ENCODE results near the gene IL13.
"Not testable (repeated sequence)": the region's sequence is repeated elsewhere in the genome, so short reads cannot be mapped to it uniquely, and the experiment has no call there.

IL13 gene

GRCh38 chr5:132657676-132658380 is at the start of gene IL13:
TSS of gene IL13 (plus strand) at chr5:132658173. CDS start at chr5:132658187, 14 bp downstream.
- DNase-seq (ENCODE audit: low spot score): no peak

DNA sequence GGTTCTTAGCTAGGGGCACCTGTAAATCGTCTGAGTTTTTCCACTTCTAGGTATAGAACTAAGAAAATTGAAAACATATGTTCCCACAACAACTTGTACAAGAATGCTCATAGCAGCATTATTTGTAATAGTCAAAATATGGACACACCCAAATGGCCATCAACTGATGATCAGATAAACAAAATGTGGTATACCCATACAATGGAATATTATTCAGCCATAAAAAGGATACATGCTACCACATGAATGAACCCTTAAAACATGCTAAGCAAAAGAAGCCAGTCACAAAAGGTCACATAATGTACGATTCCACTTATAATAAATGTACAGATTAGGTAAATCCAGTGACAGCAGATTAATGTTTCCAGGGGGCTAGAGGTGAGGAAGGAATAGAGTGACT is 46.0 kb upstream of the IL13 start:
- no peak for DNase-seq (ENCODE audit: low spot score)

DNA sequence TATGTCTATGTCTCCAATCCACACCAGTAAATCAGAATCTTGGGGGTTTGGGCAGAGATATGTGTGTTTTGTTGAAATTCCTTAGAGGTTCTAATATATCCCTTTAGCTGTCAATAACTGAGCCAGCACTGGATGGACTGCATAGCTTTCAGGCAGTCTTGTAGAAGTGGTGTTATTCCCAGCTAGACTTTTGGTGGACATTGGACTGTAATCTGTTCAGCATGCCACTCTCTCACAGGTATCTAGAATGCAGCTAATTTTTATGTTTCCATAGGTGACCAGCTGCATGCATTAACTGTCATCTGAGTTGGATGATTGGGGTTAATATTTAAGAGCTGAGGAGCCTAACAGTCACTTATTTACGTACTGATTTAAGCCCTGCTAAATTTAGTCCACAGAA is 45.1 kb upstream of the IL13 start:
- DNase-seq (ENCODE audit: low spot score): no peak

- no peak for DNase-seq (ENCODE audit: low spot score)
Observed at GRCh38 chr5:132621699-132622098, 36.3 kb upstream of the IL13 start.

- no peak for DNase-seq (ENCODE audit: low spot score)
Observed at GRCh38 chr5:132622608-132623007, 35.4 kb upstream of the IL13 start.

GRCh38 chr5:132627470-132627869 is 30.5 kb upstream of the IL13 start:
- no peak for DNase-seq (ENCODE audit: low spot score)

DNA sequence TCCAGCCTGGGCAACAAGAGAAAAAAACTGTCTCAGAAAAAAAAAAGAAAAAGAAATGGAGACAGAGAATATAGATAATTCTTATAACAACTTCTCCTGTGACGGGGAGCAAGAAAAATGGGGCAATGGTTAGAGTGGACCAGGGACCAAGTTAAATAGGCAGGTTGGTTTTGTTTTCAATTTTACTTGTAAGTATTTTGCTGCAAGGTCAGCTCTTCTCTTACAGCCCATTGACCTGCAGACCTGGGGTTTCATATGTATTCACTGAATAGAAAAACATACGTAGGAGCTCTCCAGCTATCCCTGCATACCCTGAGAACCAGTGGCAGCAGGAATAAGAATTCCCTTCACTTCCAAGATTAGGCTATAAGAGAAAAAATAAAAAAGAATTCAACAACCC is 29.2 kb upstream of the IL13 start:
- DNase-seq (ENCODE audit: low spot score): no peak

DNA sequence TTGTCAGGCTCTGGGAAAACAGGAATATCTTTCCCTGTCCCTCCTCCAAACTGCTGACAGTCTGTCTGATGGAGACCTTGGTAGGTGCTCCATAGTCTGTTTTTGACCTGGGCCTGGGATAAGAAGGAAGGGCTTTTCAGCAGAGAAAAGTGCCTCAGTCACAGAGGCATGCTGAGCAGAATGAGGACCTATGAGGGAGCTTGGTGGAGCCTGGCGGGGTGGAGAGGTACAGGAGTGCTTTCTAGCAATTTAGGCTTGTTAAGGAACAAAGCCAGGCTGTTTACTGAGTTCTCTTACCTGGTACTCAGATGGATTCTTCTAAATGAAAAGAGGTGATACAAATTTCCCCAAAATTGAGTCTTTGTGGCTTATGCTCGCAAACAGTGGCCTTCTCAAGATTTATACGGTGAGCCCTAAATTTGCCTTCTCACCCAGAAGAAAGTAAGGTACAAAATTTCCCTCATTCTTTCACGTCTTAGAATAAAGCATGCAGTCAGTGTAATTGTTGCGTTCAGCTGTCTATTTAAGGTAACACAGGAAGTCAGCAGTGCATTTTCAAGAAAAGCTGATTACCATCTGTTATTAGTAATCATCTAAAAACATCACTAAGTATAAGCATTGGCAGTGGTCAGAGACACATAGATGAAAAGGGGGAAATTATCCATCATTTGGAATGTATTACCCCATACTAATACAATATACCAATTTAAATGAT is 28.6 kb upstream of the IL13 start:
- no peak for DNase-seq (ENCODE audit: low spot score)

DNA sequence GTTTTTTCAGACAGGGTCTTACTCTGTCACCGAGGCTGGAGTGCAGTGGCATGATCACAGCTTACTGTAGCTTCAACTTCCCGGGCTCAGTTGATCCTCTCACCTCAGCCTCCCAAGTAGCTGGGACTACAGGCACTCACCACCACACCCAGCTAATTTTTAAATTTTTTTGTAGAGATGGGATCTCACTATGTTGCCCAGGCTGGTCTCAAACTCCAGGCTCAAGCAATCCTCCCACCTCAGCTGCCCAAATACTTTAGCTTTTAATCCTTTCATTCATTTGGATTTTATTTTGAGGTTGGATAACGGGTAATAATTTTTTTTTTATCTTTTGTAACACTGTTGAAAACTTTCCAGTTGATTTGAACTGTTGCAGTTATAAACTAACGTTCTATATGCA is 24.4 kb upstream of the IL13 start:
- DNase-seq (ENCODE audit: low spot score): not testable (repeated sequence)

GRCh38 chr5:132635873-132636272 is 22.1 kb upstream of the IL13 start:
- DNase-seq (ENCODE audit: low spot score): no peak

DNA sequence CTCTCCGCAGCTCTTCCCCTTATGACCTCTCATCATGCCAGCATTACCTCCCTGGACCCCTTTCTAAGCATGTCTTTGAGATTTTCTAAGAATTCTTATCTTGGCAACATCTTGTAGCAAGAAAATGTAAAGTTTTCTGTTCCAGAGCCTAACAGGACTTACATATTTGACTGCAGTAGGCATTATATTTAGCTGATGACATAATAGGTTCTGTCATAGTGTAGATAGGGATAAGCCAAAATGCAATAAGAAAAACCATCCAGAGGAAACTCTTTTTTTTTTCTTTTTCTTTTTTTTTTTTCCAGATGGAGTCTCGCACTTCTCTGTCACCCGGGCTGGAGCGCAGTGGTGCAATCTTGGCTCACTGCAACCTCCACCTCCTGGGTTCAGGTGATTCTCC is 20.7 kb upstream of the IL13 start:
- DNase-seq (ENCODE audit: low spot score): no peak

- no peak for DNase-seq (ENCODE audit: low spot score)
Observed at GRCh38 chr5:132639706-132640130, 18.3 kb upstream of the IL13 start.

GRCh38 chr5:132640613-132641012 is 17.4 kb upstream of the IL13 start:
- DNase-seq (ENCODE audit: low spot score): no peak

- DNase-seq (ENCODE audit: low spot score): no peak
Observed at GRCh38 chr5:132641241-132641723, 16.7 kb upstream of the IL13 start.

- no peak for DNase-seq (ENCODE audit: low spot score)
Observed at GRCh38 chr5:132641841-132642240, 16.1 kb upstream of the IL13 start.

DNA sequence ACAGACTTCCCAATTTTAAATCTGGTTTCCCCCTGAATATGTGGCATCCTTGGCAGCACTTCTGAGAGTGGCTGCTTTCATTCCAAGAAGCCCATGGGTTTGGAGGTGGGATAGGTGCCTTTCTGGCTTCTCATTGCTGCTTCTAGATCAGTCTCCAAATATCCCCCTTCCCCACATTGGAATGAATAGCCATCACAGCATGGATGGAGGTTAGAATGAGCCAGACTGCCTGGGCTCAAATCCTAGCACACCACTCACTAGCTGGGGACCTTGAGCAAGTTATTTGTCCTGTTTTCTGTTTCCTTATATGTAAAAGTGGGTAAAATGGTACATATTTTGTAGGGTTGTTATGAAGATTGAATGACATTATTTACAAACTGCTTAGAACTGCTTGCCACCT is 13.8 kb upstream of the IL13 start:
- no peak for DNase-seq (ENCODE audit: low spot score)

GRCh38 chr5:132646583-132647266 is 11.2 kb upstream of the IL13 start:
- no peak for DNase-seq (ENCODE audit: low spot score)

GRCh38 chr5:132647473-132647872 is 10.5 kb upstream of the IL13 start:
- DNase-seq (ENCODE audit: low spot score): no peak

DNA sequence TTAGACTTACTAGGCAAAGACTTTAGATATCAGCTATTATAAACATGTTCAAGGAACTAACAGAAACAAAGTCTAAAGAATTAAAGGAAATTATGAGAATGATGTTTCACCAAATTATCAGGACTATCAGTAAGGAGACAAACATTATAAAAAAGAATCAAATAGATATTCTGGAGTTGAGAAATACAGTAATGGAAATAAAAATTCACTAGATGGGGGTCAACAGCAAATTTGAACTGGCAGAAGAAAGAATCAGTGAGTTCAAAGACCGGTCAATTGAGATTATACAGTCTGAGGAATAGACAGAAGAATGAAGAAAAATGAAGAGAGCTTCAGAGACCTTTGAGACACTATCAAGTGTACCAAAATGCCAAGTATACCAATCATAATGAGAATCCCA is 9.6 kb upstream of the IL13 start:
- no peak for DNase-seq (ENCODE audit: low spot score)

GRCh38 chr5:132651838-132652469 is 6.0 kb upstream of the IL13 start:
- DNase-seq (ENCODE audit: low spot score): no peak

DNA sequence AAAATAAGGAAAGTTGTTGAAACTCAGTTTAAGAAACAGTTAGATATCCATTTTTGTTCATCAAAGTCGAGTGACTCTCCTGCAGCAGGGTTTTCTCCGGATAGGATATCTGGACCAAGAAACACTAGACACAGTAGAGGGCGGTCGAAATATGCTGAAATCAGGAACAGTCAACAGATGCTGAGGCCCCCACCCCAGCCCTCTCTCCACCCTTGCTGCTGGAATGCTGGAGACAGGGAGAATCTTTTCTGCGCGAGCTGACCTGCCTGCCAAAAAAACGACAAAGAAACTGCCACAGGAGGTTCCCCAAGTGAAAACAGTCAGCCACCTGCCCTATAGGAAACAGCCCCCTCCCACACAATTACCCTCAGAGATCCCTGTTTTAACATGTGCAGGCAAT is 4.3 kb upstream of the IL13 start:
- no peak for DNase-seq (ENCODE audit: low spot score)
